Activated CD4-positive, CD25-positive, alpha-beta regulatory T cell treated with anti-CD3 and anti-CD28 coated beads, Interleukin-2, amount 50 U/mL, for 72 hours (primary cell): ENCODE results near the gene RUNDC3A.
"Not testable (repeated sequence)": the region's sequence is repeated elsewhere in the genome, so short reads cannot be mapped to it uniquely, and the experiment has no call there.

Experiments
- DNase-seq: peaks from one replicate; pipeline ENCODE4 v3.0.0; 2021

The RUNDC3A gene

DNA sequence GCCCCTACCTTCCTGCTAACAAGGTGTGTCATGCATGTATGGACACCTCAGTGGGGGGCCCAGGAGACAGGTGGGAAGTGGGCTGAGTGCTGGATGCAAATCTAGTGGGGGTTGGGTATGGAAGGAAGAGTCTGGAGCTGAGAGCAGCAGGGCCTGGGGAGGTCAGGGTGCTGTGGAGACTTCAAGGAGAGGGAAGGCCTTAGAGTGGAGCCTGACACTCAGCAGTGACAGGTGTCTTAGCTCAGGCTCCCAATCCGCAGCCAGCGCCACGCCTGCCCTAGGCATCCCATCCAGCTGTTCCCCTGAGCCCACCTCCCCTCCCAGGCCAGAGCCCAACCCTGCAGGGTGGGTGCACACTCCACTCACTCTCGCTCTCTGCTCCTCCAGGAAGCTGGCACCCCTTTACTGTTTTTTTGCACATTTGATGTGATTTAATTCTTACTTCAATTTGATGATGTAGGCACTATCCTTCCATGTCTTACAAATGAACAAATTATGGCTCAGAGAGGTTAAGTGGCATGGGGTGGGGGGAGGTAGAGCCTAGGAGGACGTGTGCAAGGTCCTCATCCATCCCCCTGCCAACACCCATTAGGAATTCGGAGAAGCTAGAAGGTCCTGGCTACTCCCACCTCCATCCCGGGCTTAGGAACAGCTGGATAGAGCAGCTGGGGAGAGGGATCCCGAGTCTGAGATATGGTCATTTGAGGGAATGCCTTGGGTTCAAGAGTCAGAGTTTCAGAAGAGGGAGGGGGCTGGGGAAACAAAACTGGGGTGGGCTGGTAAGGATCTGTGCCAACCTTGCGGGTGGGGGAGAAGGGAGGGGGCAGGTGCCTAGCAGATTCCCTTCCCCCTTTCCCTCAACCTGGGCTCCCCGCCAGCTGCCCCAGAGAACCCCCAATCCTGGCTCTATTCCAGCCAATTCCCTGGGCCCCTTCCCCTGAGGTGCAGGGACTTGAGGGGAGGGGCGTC is 53.2 kb downstream of the RUNDC3A start:
- no peak for DNase-seq

DNA sequence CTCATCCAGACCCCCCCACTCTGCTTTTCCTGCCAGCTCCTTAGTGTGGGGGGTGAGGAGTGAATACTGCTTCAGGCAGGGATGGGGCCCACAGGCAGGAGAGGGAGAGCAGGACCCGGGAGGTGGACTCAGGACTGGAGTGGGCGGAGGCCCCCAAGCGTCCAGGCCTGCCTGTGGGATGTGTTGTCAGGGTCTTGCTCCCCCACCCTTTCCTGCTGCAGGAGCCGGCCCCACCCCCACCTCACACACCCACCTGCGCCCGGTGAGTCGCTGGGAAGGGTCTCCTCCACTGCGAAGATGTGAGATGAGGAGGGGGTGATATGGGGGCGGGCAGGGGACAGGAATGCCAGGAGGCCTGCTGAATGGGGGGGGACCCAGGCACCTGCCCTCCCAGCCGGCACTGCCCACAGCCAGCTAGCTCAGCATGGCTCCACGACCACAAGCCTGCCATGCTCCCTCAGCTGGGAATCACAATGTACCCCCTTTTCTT is 54.1 kb downstream of the RUNDC3A start:
- no peak for DNase-seq

DNA sequence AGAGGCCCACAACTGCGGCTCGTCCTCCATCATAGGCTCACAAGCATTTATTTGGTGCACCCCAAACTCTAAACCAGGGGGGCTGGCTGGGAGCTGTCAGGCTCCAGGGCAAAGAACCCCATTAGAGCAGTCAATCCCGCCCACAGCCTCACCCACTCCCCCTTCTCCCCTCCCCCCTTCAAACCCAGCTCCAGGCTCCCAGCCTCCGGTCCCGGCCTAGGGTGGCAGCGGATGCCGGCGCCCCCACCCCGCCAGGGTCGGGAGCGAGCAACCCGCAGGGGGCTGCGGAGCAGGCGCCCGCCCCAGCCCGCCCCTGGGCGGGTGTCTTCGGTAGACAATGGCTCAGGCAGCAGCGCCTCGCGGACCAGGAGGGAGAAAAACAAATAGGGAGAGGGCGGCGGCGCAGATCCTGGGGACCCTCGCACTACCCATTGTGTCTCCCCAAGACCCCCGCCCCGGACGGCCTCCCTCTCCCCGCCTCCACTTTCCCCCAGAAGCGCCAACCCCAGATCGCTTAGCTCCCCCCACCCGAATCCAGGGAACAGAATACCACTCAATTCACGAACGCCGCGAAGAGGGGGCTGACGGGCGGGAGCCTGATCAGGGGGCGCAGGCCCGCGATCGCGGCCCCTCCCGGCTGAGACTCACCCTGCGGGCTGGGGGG is 54.7 kb downstream of the RUNDC3A start:
- no peak for DNase-seq

- DNase-seq = peak; percentile 77
Measured at GRCh38 chr17:44363613-44364159, 55.3 kb downstream of the RUNDC3A start, which contains the start of gene FAM171A2. Gene FAM171A2, minus strand, starts transcription at chr17:44363853. Its CDS starts 139 bp downstream, at chr17:44363714.

DNA sequence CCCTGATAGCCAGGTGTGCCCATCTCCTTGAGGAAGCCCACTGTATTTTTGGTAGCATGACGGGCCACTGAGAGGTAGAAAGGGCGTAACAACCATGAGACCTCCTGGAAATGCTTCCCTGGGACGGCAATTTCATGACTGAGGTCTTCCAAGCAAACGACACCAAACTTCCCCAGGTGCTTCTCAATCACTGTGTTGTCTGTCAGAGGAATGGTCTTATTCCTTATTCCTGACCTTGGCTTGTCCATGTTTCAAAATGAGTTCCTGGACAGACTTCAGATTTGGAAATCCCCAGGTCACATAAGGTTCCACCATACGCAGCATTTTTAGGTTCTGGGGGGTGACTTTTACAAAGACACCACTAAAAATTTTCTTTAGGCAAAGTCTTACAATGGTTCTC is 56.6 kb downstream of the RUNDC3A start:
- not testable (repeated sequence) for DNase-seq

DNA sequence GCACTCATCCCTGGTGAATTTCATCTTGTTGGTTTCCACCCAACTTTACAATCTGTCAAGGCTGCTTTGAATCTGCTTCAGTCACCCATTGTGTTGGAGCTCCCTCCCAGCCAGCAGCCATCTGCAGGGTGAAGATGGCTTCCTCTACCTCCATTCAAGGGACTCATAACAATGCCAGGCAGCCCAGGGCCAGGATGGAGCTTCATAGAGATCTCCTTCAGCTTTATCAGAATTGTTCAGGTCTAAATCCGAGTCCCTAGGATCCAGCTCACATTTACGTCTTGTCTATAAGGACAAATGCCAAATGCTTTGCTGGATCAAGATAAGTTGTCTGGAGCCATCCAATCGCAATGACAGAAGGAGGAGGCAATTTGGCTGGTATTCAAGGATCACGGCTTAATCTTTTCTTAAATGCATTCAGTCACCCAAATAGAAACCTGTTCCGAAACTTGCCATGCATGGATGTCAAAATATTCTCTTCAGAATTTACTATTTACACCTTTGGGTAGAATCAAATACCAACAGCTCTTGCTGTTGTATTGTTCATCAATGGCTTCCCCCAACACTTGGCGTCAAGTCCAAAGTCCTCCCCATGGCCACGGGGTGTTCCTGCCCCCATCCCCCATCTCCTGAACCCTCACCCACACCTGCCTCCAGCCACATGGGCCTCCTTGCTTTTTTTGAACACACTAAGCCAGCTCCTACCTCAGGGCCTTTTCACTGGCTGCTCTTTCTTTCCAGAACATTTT is 59.0 kb downstream of the RUNDC3A start:
- no peak for DNase-seq
